Adrenal gland (tissue), 5 donors: ENCODE measurements around the gene NIPBL.

Experiments
- POLR2A ChIP-seq, 2 donors: fragments of 450-650 bp; IDR thresholded peaks; one replicate each; pipeline ENCODE4 v1.6.1; 2017; ENCODE audit warnings: antibody characterized with exemption in 2 of 2, mild to moderate bottlenecking in 2 of 2, moderate library complexity in 1 of 2
- TF ChIP-seq, protein P1 (sequence below), 6 experiments: fragments of 450-650 bp in 4 of 6; fragments of 200-600 bp in 2 of 6; sonication (generic) in 1 of 6; IDR thresholded peaks; 1 replicate in 5 of 6; 2 replicates in 1 of 6; pipeline versions ENCODE4 v1.5.1 to v1.8.0; 2016 to 2021; ENCODE audit warnings: antibody characterized with exemption in 6 of 6, mild to moderate bottlenecking in 2 of 6, moderate library complexity in 1 of 6
- donor health status: DM: no; HTN: no; CAD: no.

DNA sequence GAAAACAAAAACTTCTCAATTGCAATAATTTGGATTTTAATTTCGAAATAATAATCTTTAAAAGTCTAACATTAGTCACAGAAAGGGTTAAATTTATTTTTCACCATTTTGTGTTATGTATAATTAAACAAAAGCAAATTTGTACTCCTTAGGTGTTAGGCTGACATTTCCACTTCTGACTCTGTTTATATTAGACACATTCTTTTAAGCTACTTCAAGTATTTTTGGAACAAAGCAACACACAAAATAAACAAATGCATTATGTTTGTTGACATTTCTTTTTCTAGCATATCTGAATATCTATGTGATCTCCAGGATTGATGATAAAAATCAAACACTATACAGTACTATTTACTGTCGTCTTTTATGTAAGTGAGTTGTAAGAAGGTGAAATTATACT, 44.3 kb upstream of the NIPBL start:
- TF ChIP-seq, protein P1, sequence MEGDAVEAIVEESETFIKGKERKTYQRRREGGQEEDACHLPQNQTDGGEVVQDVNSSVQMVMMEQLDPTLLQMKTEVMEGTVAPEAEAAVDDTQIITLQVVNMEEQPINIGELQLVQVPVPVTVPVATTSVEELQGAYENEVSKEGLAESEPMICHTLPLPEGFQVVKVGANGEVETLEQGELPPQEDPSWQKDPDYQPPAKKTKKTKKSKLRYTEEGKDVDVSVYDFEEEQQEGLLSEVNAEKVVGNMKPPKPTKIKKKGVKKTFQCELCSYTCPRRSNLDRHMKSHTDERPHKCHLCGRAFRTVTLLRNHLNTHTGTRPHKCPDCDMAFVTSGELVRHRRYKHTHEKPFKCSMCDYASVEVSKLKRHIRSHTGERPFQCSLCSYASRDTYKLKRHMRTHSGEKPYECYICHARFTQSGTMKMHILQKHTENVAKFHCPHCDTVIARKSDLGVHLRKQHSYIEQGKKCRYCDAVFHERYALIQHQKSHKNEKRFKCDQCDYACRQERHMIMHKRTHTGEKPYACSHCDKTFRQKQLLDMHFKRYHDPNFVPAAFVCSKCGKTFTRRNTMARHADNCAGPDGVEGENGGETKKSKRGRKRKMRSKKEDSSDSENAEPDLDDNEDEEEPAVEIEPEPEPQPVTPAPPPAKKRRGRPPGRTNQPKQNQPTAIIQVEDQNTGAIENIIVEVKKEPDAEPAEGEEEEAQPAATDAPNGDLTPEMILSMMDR (IDR thresholded peaks at IDR 0.05) = no peak
- no peak for TF ChIP-seq POLR2A (IDR thresholded peaks at IDR 0.05)
